ENCODE data around the gene DBNL.

DNA sequence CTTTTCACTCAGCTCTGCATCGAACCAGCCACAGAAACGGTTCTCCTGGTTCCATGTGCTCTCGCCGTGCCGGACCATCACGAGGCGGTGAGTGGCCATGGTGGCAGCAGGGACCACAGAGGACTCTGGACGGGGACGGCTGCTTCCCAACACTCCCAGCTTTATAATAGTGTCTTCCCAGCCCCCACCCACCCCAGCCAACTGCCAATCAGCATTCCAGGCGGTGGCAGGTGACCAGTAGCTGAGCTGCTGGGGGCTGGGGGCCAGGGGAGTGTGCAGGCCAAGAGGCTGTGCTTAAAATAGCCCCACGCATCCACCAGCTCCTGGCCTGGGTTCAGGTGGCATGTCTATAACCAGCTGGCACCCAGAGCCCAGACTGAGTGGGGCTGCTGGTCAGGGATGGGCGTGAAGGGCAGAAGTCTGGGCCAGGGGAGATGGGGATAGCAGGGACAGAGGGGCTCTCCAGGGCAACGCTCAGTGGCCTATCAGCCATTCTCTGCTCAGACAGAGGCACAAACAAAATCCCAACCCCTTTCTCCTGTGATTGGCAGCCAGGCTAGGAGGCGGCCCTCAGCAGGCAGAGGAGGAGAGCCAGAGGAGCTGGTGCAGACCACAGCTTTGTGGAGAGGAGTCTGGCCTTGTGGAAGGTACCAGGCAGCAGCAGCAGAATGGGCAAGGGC lies 21.1 kb downstream of the DBNL start, which contains the start of gene PGAM2:
- TF ChIP-seq, protein P1, sequence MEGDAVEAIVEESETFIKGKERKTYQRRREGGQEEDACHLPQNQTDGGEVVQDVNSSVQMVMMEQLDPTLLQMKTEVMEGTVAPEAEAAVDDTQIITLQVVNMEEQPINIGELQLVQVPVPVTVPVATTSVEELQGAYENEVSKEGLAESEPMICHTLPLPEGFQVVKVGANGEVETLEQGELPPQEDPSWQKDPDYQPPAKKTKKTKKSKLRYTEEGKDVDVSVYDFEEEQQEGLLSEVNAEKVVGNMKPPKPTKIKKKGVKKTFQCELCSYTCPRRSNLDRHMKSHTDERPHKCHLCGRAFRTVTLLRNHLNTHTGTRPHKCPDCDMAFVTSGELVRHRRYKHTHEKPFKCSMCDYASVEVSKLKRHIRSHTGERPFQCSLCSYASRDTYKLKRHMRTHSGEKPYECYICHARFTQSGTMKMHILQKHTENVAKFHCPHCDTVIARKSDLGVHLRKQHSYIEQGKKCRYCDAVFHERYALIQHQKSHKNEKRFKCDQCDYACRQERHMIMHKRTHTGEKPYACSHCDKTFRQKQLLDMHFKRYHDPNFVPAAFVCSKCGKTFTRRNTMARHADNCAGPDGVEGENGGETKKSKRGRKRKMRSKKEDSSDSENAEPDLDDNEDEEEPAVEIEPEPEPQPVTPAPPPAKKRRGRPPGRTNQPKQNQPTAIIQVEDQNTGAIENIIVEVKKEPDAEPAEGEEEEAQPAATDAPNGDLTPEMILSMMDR (IDR thresholded peaks at IDR 0.05; ENCODE audit: low read depth, low read length) = no peak
- no peak for TF ChIP-seq EZH2phosphoT487 (IDR thresholded peaks at IDR 0.05; ENCODE audit: low read depth)

Measured in OCI-LY3 (cell line).